Sciatic nerve (tissue), 2 donors: ENCODE results near the gene FAM81B. TPM values are rescaled to one million over a fixed set of nuclear protein-coding genes. Genes with fewer than 3 reads are reported as not detected.
"Not testable (repeated sequence)": the region's sequence is repeated elsewhere in the genome, so short reads cannot be mapped to it uniquely, and the experiment has no call there.

Experiments
- ATAC-seq: fragments of 200-7000 bp; cut with Tn5 transposase; one replicate; pipeline ENCODE4 v1.9.1; 2020; ENCODE audit warnings: mild to moderate bottlenecking, moderate library complexity
- DNase-seq: peaks from one replicate; pipeline ENCODE4 v3.0.0-alpha.2; 2020; ENCODE audit warnings: low spot score
- intact Hi-C: fragments of 100-400 bp; cut with DNase I; formaldehyde crosslinking; loops from one replicate; pipeline ENCODE4 v1.14.2; 2022
- total RNA-seq: library from RNA; stranded (reverse); fragmentation: NEBNext Ultra II Directional; extraction: Animal tissue kit (Norgen Biotek cat#: 25700); gene quantifications from one replicate; pipeline ENCODE4 v1.2.1, GENCODE V29; 2021
- donor health status: DM: no; HTN: no; CAD: no.
- donor health status: DM: no; HTN: no; CAD: no.

The FAM81B gene
- not detected for total RNA-seq

GRCh38 chr5:95390812-95391492, at the start of gene FAM81B:
Gene FAM81B (plus strand): TSS chr5:95391366. CDS start chr5:95391390, 24 bp downstream.
- intact Hi-C loops: no loop called here
- no peak for DNase-seq
- ATAC-seq: no peak

GRCh38 chr5:95341444-95341843, 49.7 kb upstream of the FAM81B start:
- intact Hi-C loops, DNase-seq, ATAC-seq: not testable (repeated sequence)

- ATAC-seq (no peak), DNase-seq (no peak)
- intact Hi-C loops: no loop called here
Measured at GRCh38 chr5:95347506-95348120, 43.6 kb upstream of the FAM81B start.

- ATAC-seq (no peak), DNase-seq (no peak)
- intact Hi-C loops: no loop called here
Measured at GRCh38 chr5:95350631-95351030, 40.5 kb upstream of the FAM81B start.

GRCh38 chr5:95352691-95353090, 38.5 kb upstream of the FAM81B start:
- intact Hi-C loops: no loop called here
- no peak for ATAC-seq
- no peak for DNase-seq

- intact Hi-C loops: no loop called here
- ATAC-seq (no peak), DNase-seq (no peak)
Measured at GRCh38 chr5:95358320-95358719, 32.8 kb upstream of the FAM81B start.

GRCh38 chr5:95358848-95359247, 32.3 kb upstream of the FAM81B start:
- intact Hi-C loops: no loop called here
- DNase-seq: no peak

GRCh38 chr5:95360667-95361066, 30.5 kb upstream of the FAM81B start:
- ATAC-seq, intact Hi-C loops, DNase-seq: not testable (repeated sequence)

More at GRCh38 chr5:95358848-95359247, 32.3 kb upstream of the FAM81B start:
- no peak for ATAC-seq

GRCh38 chr5:95365302-95366095, 25.7 kb upstream of the FAM81B start:
- ATAC-seq: no peak
- intact Hi-C loops: no loop called here
- no peak for DNase-seq

GRCh38 chr5:95369782-95370181, 21.4 kb upstream of the FAM81B start:
- ATAC-seq (no peak), DNase-seq (no peak)
- intact Hi-C loops: no loop called here

GRCh38 chr5:95374061-95374460, 17.1 kb upstream of the FAM81B start:
- no peak for DNase-seq
- intact Hi-C loops: no loop called here
- no peak for ATAC-seq

- intact Hi-C loops: no loop called here
Measured at GRCh38 chr5:95375591-95375990, 15.6 kb upstream of the FAM81B start.

GRCh38 chr5:95379133-95379532, 12.0 kb upstream of the FAM81B start:
- intact Hi-C loops: no loop called here
- no peak for ATAC-seq
- no peak for DNase-seq

More at GRCh38 chr5:95375591-95375990, 15.6 kb upstream of the FAM81B start:
- ATAC-seq (no peak), DNase-seq (no peak)

GRCh38 chr5:95380103-95380628, 11.0 kb upstream of the FAM81B start:
- ATAC-seq (no peak), DNase-seq (no peak)
- intact Hi-C loops: no loop called here

GRCh38 chr5:95382801-95383200, 8.4 kb upstream of the FAM81B start:
- no peak for ATAC-seq
- intact Hi-C loops: no loop called here
- no peak for DNase-seq

- DNase-seq (no peak), ATAC-seq (no peak)
- intact Hi-C loops: no loop called here
Measured at GRCh38 chr5:95384485-95385213, 6.5 kb upstream of the FAM81B start.

- intact Hi-C loops: no loop called here
- no peak for DNase-seq
- ATAC-seq: no peak
Measured at GRCh38 chr5:95385334-95385733, 5.8 kb upstream of the FAM81B start.

- DNase-seq, ATAC-seq, intact Hi-C loops: not testable (repeated sequence)
Measured at GRCh38 chr5:95391965-95392364, 799 bp downstream of the FAM81B start.

- ATAC-seq: no peak
- DNase-seq: no peak
Measured at GRCh38 chr5:95392593-95393182, 1.5 kb downstream of the FAM81B start.

More at GRCh38 chr5:95392593-95393182, 1.5 kb downstream of the FAM81B start:
- intact Hi-C loops: no loop called here
